ENCODE results near the gene JUNB. TPM values are rescaled to one million over a fixed set of nuclear protein-coding genes. Genes with fewer than 3 reads are reported as not detected.

JUNB gene
- total and polyA plus RNA-seq, 4 donors = 111 to 689 (median 163) TPM

GRCh38 chr19:12749938-12750521 lies 41.3 kb upstream of the JUNB start:
- no peak overlapping the region for H3K27ac ChIP-seq (ENCODE audit: low read depth in 1 of 2, low read length in 1 of 2)
- H3K4me1 ChIP-seq (ENCODE audit: control insufficient read depth in 5 of 5, insufficient read depth in 5 of 5, low read length in 5 of 5) = peaks cover 0 to 4% (median 0%) of the 10 kb centered on the region in 5 donors
- H3K27me3 ChIP-seq (ENCODE audit: control insufficient read depth in 3 of 3, insufficient read depth in 3 of 3, low read length in 2 of 3) = peaks cover 0 to 16% (median 6%) of the 10 kb centered on the region in 3 donors
- 36 to 37% methylated on average over 24 of the region's 24 CpGs for WGBS, 2 donors
- peaks cover 0 to 11% (median 2%) of the 10 kb centered on the region in 4 donors for H3K9me3 ChIP-seq (ENCODE audit: control insufficient read depth in 4 of 4, insufficient read depth in 3 of 4, low read length in 3 of 4)
- H3K4me3 ChIP-seq = no peak overlapping the region
- DNase-seq = no peak
- ATAC-seq (ENCODE audit: insufficient read depth, low FRiP score) = no peak
- no peak overlapping the region for H3K9ac ChIP-seq (ENCODE audit: insufficient read depth in 1 of 2, low read length in 2 of 2)
- peaks cover 5 to 24% (median 17%) of the 10 kb centered on the region in 4 donors for H3K36me3 ChIP-seq (ENCODE audit: control insufficient read depth in 4 of 4, insufficient read depth in 4 of 4, low read length in 4 of 4)
- TF ChIP-seq, protein P1, sequence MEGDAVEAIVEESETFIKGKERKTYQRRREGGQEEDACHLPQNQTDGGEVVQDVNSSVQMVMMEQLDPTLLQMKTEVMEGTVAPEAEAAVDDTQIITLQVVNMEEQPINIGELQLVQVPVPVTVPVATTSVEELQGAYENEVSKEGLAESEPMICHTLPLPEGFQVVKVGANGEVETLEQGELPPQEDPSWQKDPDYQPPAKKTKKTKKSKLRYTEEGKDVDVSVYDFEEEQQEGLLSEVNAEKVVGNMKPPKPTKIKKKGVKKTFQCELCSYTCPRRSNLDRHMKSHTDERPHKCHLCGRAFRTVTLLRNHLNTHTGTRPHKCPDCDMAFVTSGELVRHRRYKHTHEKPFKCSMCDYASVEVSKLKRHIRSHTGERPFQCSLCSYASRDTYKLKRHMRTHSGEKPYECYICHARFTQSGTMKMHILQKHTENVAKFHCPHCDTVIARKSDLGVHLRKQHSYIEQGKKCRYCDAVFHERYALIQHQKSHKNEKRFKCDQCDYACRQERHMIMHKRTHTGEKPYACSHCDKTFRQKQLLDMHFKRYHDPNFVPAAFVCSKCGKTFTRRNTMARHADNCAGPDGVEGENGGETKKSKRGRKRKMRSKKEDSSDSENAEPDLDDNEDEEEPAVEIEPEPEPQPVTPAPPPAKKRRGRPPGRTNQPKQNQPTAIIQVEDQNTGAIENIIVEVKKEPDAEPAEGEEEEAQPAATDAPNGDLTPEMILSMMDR (IDR thresholded peaks at IDR 0.05; ENCODE audit: control extremely low read depth, extremely low read depth) = no peak

DNA sequence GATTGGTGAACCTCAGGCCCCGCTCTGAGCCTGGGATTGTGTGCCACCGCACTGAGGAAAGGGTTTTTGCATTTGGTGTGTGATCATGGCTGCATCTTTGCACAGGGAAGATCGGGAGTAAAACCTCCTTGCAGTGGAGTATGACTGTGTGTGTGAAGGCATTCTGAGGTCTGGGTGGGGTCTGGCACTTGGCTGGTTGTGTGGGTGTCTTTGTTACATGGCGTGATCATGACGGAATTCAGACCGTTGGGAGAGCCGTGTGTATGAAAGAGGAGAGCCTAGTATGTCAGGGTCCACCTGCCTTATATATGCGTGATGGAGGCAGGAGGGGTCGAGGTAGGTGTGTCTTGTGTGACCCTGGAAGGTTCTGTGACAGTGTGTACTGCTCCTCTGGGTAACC lies 40.4 kb upstream of the JUNB start:
- Histone ChIP-seq H3K4me1 (ENCODE audit: control insufficient read depth in 5 of 5, insufficient read depth in 5 of 5, low read length in 5 of 5) (peaks cover 0 to 4% (median 0%) of the 10 kb centered on the region in 5 donors), H3K27ac (ENCODE audit: low read depth in 1 of 2, low read length in 1 of 2) (no peak overlapping the region), H3K27me3 (ENCODE audit: control insufficient read depth in 3 of 3, insufficient read depth in 3 of 3, low read length in 2 of 3) (peaks cover 0 to 16% (median 6%) of the 10 kb centered on the region in 3 donors), H3K4me3 (no peak overlapping the region), H3K9me3 (ENCODE audit: control insufficient read depth in 4 of 4, insufficient read depth in 3 of 4, low read length in 3 of 4) (peaks cover 0 to 11% (median 2%) of the 10 kb centered on the region in 4 donors), H3K36me3 (ENCODE audit: control insufficient read depth in 4 of 4, insufficient read depth in 4 of 4, low read length in 4 of 4) (peaks cover 5 to 17% (median 16%) of the 10 kb centered on the region in 4 donors), H3K9ac (ENCODE audit: insufficient read depth in 1 of 2, low read length in 2 of 2) (no peak overlapping the region)
- 72 to 73% methylated on average over 9 of the region's 9 CpGs for WGBS, 2 donors
- TF ChIP-seq, protein P1 (IDR thresholded peaks at IDR 0.05; ENCODE audit: control extremely low read depth, extremely low read depth) = no peak
- DNase-seq (no peak), ATAC-seq (ENCODE audit: insufficient read depth, low FRiP score) (no peak)

DNA sequence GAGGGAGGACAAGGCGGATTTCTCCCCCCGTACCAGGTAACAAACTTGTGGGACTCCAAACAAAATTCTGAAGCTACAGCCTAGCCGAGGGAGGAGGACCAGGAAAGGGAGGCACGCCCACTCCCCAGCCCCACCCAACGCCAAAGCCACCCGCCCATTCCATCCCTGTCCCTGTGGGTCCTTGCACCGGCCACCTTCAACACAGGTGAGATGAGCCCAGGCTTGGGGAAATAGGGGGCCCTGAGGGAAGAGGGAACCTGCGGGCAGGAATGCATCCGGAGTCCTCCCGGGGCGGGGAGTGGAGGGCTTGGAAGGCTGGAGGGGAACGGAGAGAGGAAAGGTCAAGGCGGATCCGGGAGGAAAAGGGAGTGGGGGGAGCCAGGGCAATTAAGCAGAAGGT lies 39.7 kb upstream of the JUNB start, which contains the start of gene BEST2:
TSS of gene BEST2 (plus strand) at position 157 of the 400 bp plus-strand sequence. CDS start 802 bp downstream, outside the sequence.
- H3K27me3 ChIP-seq (ENCODE audit: control insufficient read depth in 3 of 3, insufficient read depth in 3 of 3, low read length in 2 of 3) = peaks cover 0 to 16% (median 6%) of the 10 kb centered on the region in 3 donors
- no peak within 1 kb of the TSS for H3K9ac ChIP-seq (ENCODE audit: insufficient read depth in 1 of 2, low read length in 2 of 2)

More for the DNA sequence above, 39.7 kb upstream of the JUNB start, which contains the start of gene BEST2:
- DNase-seq (no peak), ATAC-seq (ENCODE audit: insufficient read depth, low FRiP score) (no peak)
- 49 to 51% methylated on average over 14 of the region's 14 CpGs for WGBS, 2 donors
- Histone ChIP-seq H3K27ac (ENCODE audit: low read depth in 1 of 2, low read length in 1 of 2) (no peak within 1 kb of the TSS), H3K9me3 (ENCODE audit: control insufficient read depth in 4 of 4, insufficient read depth in 3 of 4, low read length in 3 of 4) (peaks cover 0 to 11% (median 2%) of the 10 kb centered on the region in 4 donors), H3K4me1 (ENCODE audit: control insufficient read depth in 5 of 5, insufficient read depth in 5 of 5, low read length in 5 of 5) (peaks cover 0 to 4% (median 0%) of the 10 kb centered on the region in 5 donors), H3K4me3 (no peak within 1 kb of the TSS), H3K36me3 (ENCODE audit: control insufficient read depth in 4 of 4, insufficient read depth in 4 of 4, low read length in 4 of 4) (peaks cover 5 to 16% (median 12%) of the 10 kb centered on the region in 4 donors)
- TF ChIP-seq, protein P1 (IDR thresholded peaks at IDR 0.05; ENCODE audit: control extremely low read depth, extremely low read depth) = no peak
